ENCODE data around the gene DGCR6L.

DNA sequence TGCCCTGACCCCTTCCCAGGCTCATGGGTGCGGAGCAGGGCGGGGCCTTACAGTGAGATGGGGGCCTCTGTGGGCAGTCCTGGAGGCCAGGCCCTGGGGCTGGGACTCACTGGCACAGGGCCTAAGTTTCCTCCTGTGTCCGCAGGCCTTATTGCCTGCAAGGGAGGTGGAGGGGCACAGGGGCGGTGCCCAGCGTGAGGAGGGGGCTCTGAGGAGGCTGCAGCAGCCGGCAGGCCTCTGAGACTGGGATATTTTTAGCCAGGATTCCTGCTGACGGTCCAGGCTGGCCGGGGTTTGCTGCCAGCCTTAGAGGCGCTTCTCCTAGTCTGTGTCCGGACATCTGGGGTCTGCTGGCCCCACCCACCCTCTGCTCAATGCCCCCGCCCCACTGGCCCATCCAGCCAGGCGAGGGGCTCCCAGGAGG, 46.1 kb downstream of the DGCR6L start:
- TF ChIP-seq, protein P1, sequence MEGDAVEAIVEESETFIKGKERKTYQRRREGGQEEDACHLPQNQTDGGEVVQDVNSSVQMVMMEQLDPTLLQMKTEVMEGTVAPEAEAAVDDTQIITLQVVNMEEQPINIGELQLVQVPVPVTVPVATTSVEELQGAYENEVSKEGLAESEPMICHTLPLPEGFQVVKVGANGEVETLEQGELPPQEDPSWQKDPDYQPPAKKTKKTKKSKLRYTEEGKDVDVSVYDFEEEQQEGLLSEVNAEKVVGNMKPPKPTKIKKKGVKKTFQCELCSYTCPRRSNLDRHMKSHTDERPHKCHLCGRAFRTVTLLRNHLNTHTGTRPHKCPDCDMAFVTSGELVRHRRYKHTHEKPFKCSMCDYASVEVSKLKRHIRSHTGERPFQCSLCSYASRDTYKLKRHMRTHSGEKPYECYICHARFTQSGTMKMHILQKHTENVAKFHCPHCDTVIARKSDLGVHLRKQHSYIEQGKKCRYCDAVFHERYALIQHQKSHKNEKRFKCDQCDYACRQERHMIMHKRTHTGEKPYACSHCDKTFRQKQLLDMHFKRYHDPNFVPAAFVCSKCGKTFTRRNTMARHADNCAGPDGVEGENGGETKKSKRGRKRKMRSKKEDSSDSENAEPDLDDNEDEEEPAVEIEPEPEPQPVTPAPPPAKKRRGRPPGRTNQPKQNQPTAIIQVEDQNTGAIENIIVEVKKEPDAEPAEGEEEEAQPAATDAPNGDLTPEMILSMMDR (IDR thresholded peaks at IDR 0.05): no peak
- no peak for TF ChIP-seq POLR2A (IDR thresholded peaks at IDR 0.05)

Measured in lower leg skin (tissue), 3 donors.